LNCaP clone FGC (cell line): ENCODE data around the gene EVA1C.

ENCODE experiments used
- DNase-seq: peaks from one replicate; pipeline ENCODE4 v3.0.0-alpha.2; 2011; ENCODE audit warnings: low read depth
- H3K4me3 ChIP-seq: 2 replicates; pipeline ENCODE4 v1.5.1; 2011; ENCODE audit warnings: mild to moderate bottlenecking, low read depth, low read length, control low read depth
- CTCF ChIP-seq: IDR thresholded peaks from 2 replicates; pipeline ENCODE4 v1.5.1; 2012; ENCODE audit warnings: mild to moderate bottlenecking; ENCODE audit not compliant: control insufficient read depth, insufficient read depth; ENCODE audit errors: extremely low read depth

Gene EVA1C

GRCh38 chr21:32463367-32463766, 50.9 kb downstream of the EVA1C start:
- TF ChIP-seq CTCF = no peak
- no peak overlapping the region for H3K4me3 ChIP-seq
- no peak for DNase-seq

GRCh38 chr21:32463889-32464300, 51.4 kb downstream of the EVA1C start:
- H3K4me3 ChIP-seq = no peak overlapping the region
- no peak for TF ChIP-seq CTCF
- DNase-seq = no peak

GRCh38 chr21:32467291-32467690, 54.8 kb downstream of the EVA1C start:
- no peak for DNase-seq
- H3K4me3 ChIP-seq = no peak overlapping the region
- no peak for TF ChIP-seq CTCF

- H3K4me3 ChIP-seq = no peak overlapping the region
- DNase-seq = no peak
- TF ChIP-seq CTCF = no peak
These were observed 56.2 kb downstream of the EVA1C start for GRCh38 chr21:32468681-32469111.

- TF ChIP-seq CTCF = no peak
- no peak overlapping the region for H3K4me3 ChIP-seq
- DNase-seq = no peak
These were observed 57.1 kb downstream of the EVA1C start for GRCh38 chr21:32469628-32470027.

- H3K4me3 ChIP-seq = no peak overlapping the region
- TF ChIP-seq CTCF = no peak
- no peak for DNase-seq
These were observed 57.7 kb downstream of the EVA1C start for GRCh38 chr21:32470206-32470605.

GRCh38 chr21:32472890-32473765, 60.6 kb downstream of the EVA1C start:
- no peak for DNase-seq
- no peak overlapping the region for H3K4me3 ChIP-seq
- no peak for TF ChIP-seq CTCF
